B cell (primary cell): ENCODE results near the gene EFR3B. TPM values are rescaled to one million over a fixed set of nuclear protein-coding genes. Genes with fewer than 3 reads are reported as not detected.

Experiments
- ATAC-seq: fragments of 200-7000 bp; cut with Tn5 transposase; one replicate; pipeline ENCODE4 v1.10.0; 2021; ENCODE audit warnings: low read depth, mild to moderate bottlenecking, moderate number of reproducible peaks, moderate library complexity
- CTCF ChIA-PET: fragments of 350-600 bp; sonication (Branson Sonifier 250); formaldehyde crosslinking; loops from one replicate; lab custom pipeline; 2021; ENCODE audit warnings: antibody characterized with exemption, inconsistent platforms; lab: Charles Lee
- POLR2A ChIA-PET: fragments of 350-600 bp; sonication (Branson Sonifier 250); formaldehyde crosslinking; loops from one replicate; lab custom pipeline; 2021; ENCODE audit warnings: antibody characterized with exemption; lab: Charles Lee
- DNase-seq: peaks from one replicate; pipeline ENCODE4 v3.0.0; 2013
- H2AFZ ChIP-seq: 2 replicates; pipeline ENCODE4 v1.6.1; 2012; ENCODE audit warnings: mild to moderate bottlenecking, low read depth, low read length; ENCODE audit not compliant: insufficient read depth, poor library complexity, severe bottlenecking
- H3K27ac ChIP-seq, 2 donors: 1 replicate in 1 of 2; 2 replicates in 1 of 2; pipeline ENCODE4 v1.5.1; 2012 to 2013; ENCODE audit warnings: low read length in 2 of 2, mild to moderate bottlenecking in 2 of 2, moderate library complexity in 1 of 2
- H3K27me3 ChIP-seq, 4 experiments: fragments of 200-600 bp in 1 of 4; sonication (generic) in 1 of 4; replicated peaks in 1 of 4; 1 replicate in 2 of 4; 2 replicates in 2 of 4; pipeline versions ENCODE4 v1.6.1 to v1.7.0; 2013 to 2016; ENCODE audit warnings: low read length in 3 of 4, mild to moderate bottlenecking in 2 of 4, mixed read lengths in 1 of 4, moderate library complexity in 1 of 4; ENCODE audit not compliant: insufficient read depth in 4 of 4, control insufficient read depth in 3 of 4; ENCODE audit errors: control extremely low read depth in 1 of 4
- H3K36me3 ChIP-seq, 2 experiments: replicated peaks in 1 of 2; 1 replicate in 1 of 2; 2 replicates in 1 of 2; pipeline versions ENCODE4 v1.6.1 to v1.7.1; 2013; ENCODE audit warnings: low read length in 1 of 2; ENCODE audit not compliant: insufficient read depth in 2 of 2, control insufficient read depth in 1 of 2; ENCODE audit errors: control extremely low read depth in 1 of 2, extremely low read depth in 1 of 2
- H3K4me1 ChIP-seq, 2 donors: fragments of 200-600 bp in 1 of 2; sonication (generic) in 1 of 2; 1 replicate in 1 of 2; 2 replicates in 1 of 2; pipeline versions ENCODE4 v1.5.1 to v1.6.1; 2013 to 2017; ENCODE audit warnings: low read length in 2 of 2; ENCODE audit not compliant: control insufficient read depth in 2 of 2, insufficient read depth in 2 of 2
- H3K4me2 ChIP-seq: replicated peaks from 2 replicates; pipeline ENCODE3; 2012; ENCODE audit warnings: mild to moderate bottlenecking, low read depth, low read length; ENCODE audit not compliant: poor library complexity, severe bottlenecking
- H3K4me3 ChIP-seq, 5 experiments: fragments of 200-600 bp in 1 of 5; sonication (generic) in 1 of 5; 1 replicate in 3 of 5; 2 replicates in 2 of 5; pipeline versions ENCODE4 v1.5.1 to v1.7.0; 2011 to 2016; ENCODE audit warnings: low read length in 4 of 5, mild to moderate bottlenecking in 4 of 5, low read depth in 2 of 5, control low read depth in 1 of 5, moderate library complexity in 1 of 5; ENCODE audit not compliant: insufficient read depth in 1 of 5; ENCODE audit errors: control extremely low read depth in 1 of 5, extremely low read depth in 1 of 5
- H3K79me2 ChIP-seq: fragments of 200-600 bp; sonication (generic); one replicate; pipeline ENCODE4 v1.6.0; 2016; ENCODE audit warnings: low read length; ENCODE audit not compliant: control insufficient read depth, insufficient read depth
- H3K9ac ChIP-seq: fragments of 200-600 bp; sonication (generic); 2 replicates; pipeline ENCODE4 v1.6.1; 2017; ENCODE audit warnings: mild to moderate bottlenecking, low read length, moderate library complexity
- H3K9me3 ChIP-seq, 3 donors: one replicate each; pipeline versions ENCODE4 v1.6.1 to v1.7.1; 2013; ENCODE audit warnings: low read length in 2 of 3; ENCODE audit not compliant: control insufficient read depth in 2 of 3, insufficient read depth in 1 of 3; ENCODE audit errors: control extremely low read depth in 1 of 3
- H4K20me1 ChIP-seq: 2 replicates; pipeline ENCODE4 v1.6.0; 2012; ENCODE audit warnings: mild to moderate bottlenecking, low read length; ENCODE audit not compliant: insufficient read depth, control insufficient read depth, poor library complexity, severe bottlenecking
- H3K27ac Mint-ChIP-seq: one replicate; pipeline ENCODE4 v1.8.0; 2021; ENCODE audit warnings: mixed read lengths
- H3K27me3 Mint-ChIP-seq: one replicate; pipeline ENCODE4 v1.8.0; 2021; ENCODE audit warnings: mixed read lengths
- H3K4me1 Mint-ChIP-seq: one replicate; pipeline ENCODE4 v1.8.0; 2021; ENCODE audit warnings: mixed read lengths
- H3K4me3 Mint-ChIP-seq: one replicate; pipeline ENCODE4 v1.8.0; 2021; ENCODE audit warnings: mixed read lengths
- H3K9me3 Mint-ChIP-seq: one replicate; pipeline ENCODE4 v1.8.0; 2022; ENCODE audit warnings: mixed read lengths; ENCODE audit not compliant: insufficient read depth
- CTCF ChIP-seq: fragments of 200-600 bp; IDR thresholded peaks from one replicate; pipeline ENCODE4 v1.8.0; 2022; ENCODE audit warnings: antibody characterized with exemption, mild to moderate bottlenecking
- EZH2 ChIP-seq: IDR thresholded peaks from 2 replicates; pipeline ENCODE4 v1.6.1; 2012; ENCODE audit warnings: borderline replicate concordance, low read depth, mild to moderate bottlenecking, moderate library complexity, low read length; ENCODE audit not compliant: insufficient read depth, poor library complexity, severe bottlenecking
- WGBS: methylation state at CpG from one replicate; pipeline ENCODE4 v1.1.5; 2013; ENCODE audit warnings: missing lambda C conversion rate; ENCODE audit not compliant: insufficient coverage; 5-methylcytosine and 5-hydroxymethylcytosine counted together
- intact Hi-C: fragments of 100-400 bp; cut with micrococcal nuclease; formaldehyde crosslinking; loops from one replicate; pipeline ENCODE4 v1.10.0; 2022
- polyA plus RNA-seq: library from polyadenylated mRNA; depleted of rRNA; stranded (reverse); fragments of >200 nt; gene quantifications from 2 replicates; pipeline ENCODE4 v1.2.3, GENCODE V29; 2012
- total RNA-seq, 2 donors: library from RNA; stranded (reverse); fragments of 120-200 nt in 1 of 2; gene quantifications; 1 replicate in 1 of 2; 2 replicates in 1 of 2; pipeline versions ENCODE4 v1.2.3 to v1.2.4, GENCODE V29; 2013 to 2022

The EFR3B gene
- total and polyA plus RNA-seq, 2 donors (not counting 1 experiment from before 2014, with no cell fraction given): 0.15 TPM; not detected in 1

GRCh38 chr2:25115249-25115883 lies 73.5 kb downstream of the EFR3B start:
- no peak overlapping the region for H2AFZ ChIP-seq
- peaks cover 7% of the 10 kb centered on the region for H3K27me3 Mint-ChIP-seq
- no peaks in the 10 kb centered on the region for H3K36me3 ChIP-seq
- 98% methylated on average over 7 of the region's 9 CpGs for WGBS
- no peak overlapping the region for H3K27ac ChIP-seq
- H3K4me2 ChIP-seq: no peak overlapping the region
- no peak for TF ChIP-seq EZH2
- TF ChIP-seq CTCF: no peak
- no peak for DNase-seq
- H3K9me3 Mint-ChIP-seq: no peaks in the 10 kb centered on the region
- intact Hi-C loops: no loop called here
- H4K20me1 ChIP-seq: no peaks in the 10 kb centered on the region
- no peaks in the 10 kb centered on the region for H3K4me1 Mint-ChIP-seq
- H3K9me3 ChIP-seq: no peaks in the 10 kb centered on the region
- no peak overlapping the region for H3K4me3 ChIP-seq
- no peaks in the 10 kb centered on the region for H3K79me2 ChIP-seq
- no peak overlapping the region for H3K4me3 Mint-ChIP-seq
- ATAC-seq: no peak
- CTCF ChIA-PET: no interaction called here
- no peak overlapping the region for H3K27ac Mint-ChIP-seq
- no peak overlapping the region for H3K9ac ChIP-seq
- no peaks in the 10 kb centered on the region for H3K4me1 ChIP-seq
- POLR2A ChIA-PET: no interaction called here
- no peaks in the 10 kb centered on the region for H3K27me3 ChIP-seq

- ChIA-PET POLR2A (no interaction called here), CTCF (no interaction called here)
- H4K20me1 ChIP-seq: no peaks in the 10 kb centered on the region
- Mint-ChIP-seq H3K27ac (no peak overlapping the region), H3K9me3 (no peaks in the 10 kb centered on the region), H3K4me1 (no peaks in the 10 kb centered on the region), H3K4me3 (no peak overlapping the region), H3K27me3 (peaks cover 4% of the 10 kb centered on the region)
- no peaks in the 10 kb centered on the region for H3K79me2 ChIP-seq
- intact Hi-C loops: no loop called here
- no peaks in the 10 kb centered on the region for H3K27me3 ChIP-seq
- no peak overlapping the region for H3K9ac ChIP-seq
- TF ChIP-seq CTCF: no peak
- no peak for TF ChIP-seq EZH2
- H3K4me3 ChIP-seq: no peak overlapping the region
- H3K4me1 ChIP-seq: no peaks in the 10 kb centered on the region
- no peaks in the 10 kb centered on the region for H3K9me3 ChIP-seq
- WGBS: no CpG with 5 or more reads among the region's 4 CpGs
- no peak overlapping the region for H3K4me2 ChIP-seq
- H3K27ac ChIP-seq: no peak overlapping the region
- H2AFZ ChIP-seq: no peak overlapping the region
- no peaks in the 10 kb centered on the region for H3K36me3 ChIP-seq
- DNase-seq: no peak
- ATAC-seq: no peak
These were observed 74.0 kb downstream of the EFR3B start for GRCh38 chr2:25115902-25116301.
